HEK293 (cell line): ENCODE data around the gene TET3.

Experiments
- CTCF ChIA-PET: fragments of 350-600 bp; formaldehyde crosslinking; extraction: SDS; loops from one replicate; lab custom pipeline; 2021; ENCODE audit warnings: antibody characterized with exemption; lab: Yijun Ruan, JAX
- POLR2A ChIA-PET: fragments of 300-600 bp; formaldehyde crosslinking; extraction: SDS; loops from one replicate; lab custom pipeline; 2020; ENCODE audit warnings: antibody characterized with exemption, inconsistent platforms; lab: Yijun Ruan, JAX
- H3K27ac ChIP-seq: fragments of 200-500 bp; sonication (Bioruptor generic); 2 replicates; pipeline ENCODE4 v1.5.1; 2014; ENCODE audit warnings: low read depth, low read length, control low read depth, inconsistent platforms; ENCODE audit errors: extremely low read depth
- H3K36me3 ChIP-seq, 2 experiments: fragments of 200-500 bp in 1 of 2; sonication (Bioruptor generic) in 1 of 2; 1 replicate in 1 of 2; 2 replicates in 1 of 2; pipeline ENCODE4 v1.5.1; 2014 to 2017; ENCODE audit warnings: inconsistent platforms in 2 of 2, low read length in 2 of 2; ENCODE audit not compliant: control insufficient read depth in 2 of 2, insufficient read depth in 1 of 2
- H3K4me1 ChIP-seq: fragments of 200-500 bp; sonication (Bioruptor generic); 2 replicates; pipeline ENCODE4 v1.5.1; 2014; ENCODE audit warnings: mild to moderate bottlenecking, low read length, inconsistent platforms; ENCODE audit not compliant: control insufficient read depth, insufficient read depth
- H3K4me3 ChIP-seq: 2 replicates; pipeline ENCODE4 v1.5.1; 2011; ENCODE audit warnings: low read depth, mild to moderate bottlenecking, control low read depth, low read length, moderate library complexity
- H3K9me3 ChIP-seq: fragments of 200-500 bp; sonication (Bioruptor generic); 2 replicates; pipeline ENCODE4 v1.5.1; 2014; ENCODE audit warnings: low read depth, low read length, inconsistent platforms; ENCODE audit not compliant: control insufficient read depth, insufficient read depth
- ATF2 ChIP-seq: fragments of 450-650 bp; formaldehyde crosslinking; IDR thresholded peaks from 2 replicates; pipeline ENCODE4 v1.5.1; 2016; ENCODE audit warnings: missing biosample characterization, missing genetic modification characterization, low read depth
- EGR2 ChIP-seq: fragments of 450-650 bp; formaldehyde crosslinking; IDR thresholded peaks from 2 replicates; pipeline ENCODE4 v1.5.1; 2016; ENCODE audit warnings: low read depth, missing biosample characterization, missing genetic modification characterization
- KLF7 ChIP-seq: fragments of 450-650 bp; formaldehyde crosslinking; IDR thresholded peaks from 2 replicates; pipeline ENCODE4 v1.5.1; 2016; ENCODE audit warnings: missing biosample characterization, missing genetic modification characterization, borderline replicate concordance
- OSR2 ChIP-seq: fragments of 450-650 bp; formaldehyde crosslinking; IDR thresholded peaks from 2 replicates; pipeline ENCODE4 v1.5.1; 2016; ENCODE audit warnings: missing biosample characterization, missing genetic modification characterization
- SCRT1 ChIP-seq: fragments of 450-650 bp; formaldehyde crosslinking; IDR thresholded peaks from 2 replicates; pipeline ENCODE4 v1.5.1; 2016; ENCODE audit warnings: missing biosample characterization, missing genetic modification characterization, borderline replicate concordance
- ZBTB7A ChIP-seq: fragments of 450-650 bp; formaldehyde crosslinking; IDR thresholded peaks from 2 replicates; pipeline ENCODE4 v1.5.1; 2016; ENCODE audit warnings: low read depth, missing biosample characterization, missing genetic modification characterization
- ZFHX2 ChIP-seq: fragments of 450-650 bp; formaldehyde crosslinking; conservative IDR thresholded peaks from 2 replicates; pipeline ENCODE4 v1.5.1; 2016; ENCODE audit warnings: missing biosample characterization, missing genetic modification characterization
- ZNF169 ChIP-seq: fragments of 450-650 bp; formaldehyde crosslinking; IDR thresholded peaks from 2 replicates; pipeline ENCODE4 v1.5.1; 2016; ENCODE audit warnings: missing biosample characterization, missing genetic modification characterization
- ZNF350 ChIP-seq: fragments of 450-650 bp; formaldehyde crosslinking; IDR thresholded peaks from 2 replicates; pipeline ENCODE4 v1.5.0; 2017; ENCODE audit warnings: missing biosample characterization, mild to moderate bottlenecking, missing genetic modification characterization
- ZNF561 ChIP-seq: fragments of 450-650 bp; IDR thresholded peaks from 2 replicates; pipeline ENCODE4 v1.5.1; 2018; ENCODE audit warnings: missing biosample characterization, missing genetic modification characterization, borderline replicate concordance
- ZNF623 ChIP-seq: fragments of 450-650 bp; formaldehyde crosslinking; IDR thresholded peaks from 2 replicates; pipeline ENCODE4 v1.5.1; 2016; ENCODE audit warnings: missing biosample characterization, missing genetic modification characterization
- ZNF664 ChIP-seq: fragments of 450-650 bp; formaldehyde crosslinking; IDR thresholded peaks from 2 replicates; pipeline ENCODE4 v1.5.1; 2016; ENCODE audit warnings: missing biosample characterization, missing genetic modification characterization
- ZNF701 ChIP-seq: fragments of 450-650 bp; formaldehyde crosslinking; IDR thresholded peaks from 2 replicates; pipeline ENCODE4 v1.5.1; 2016; ENCODE audit warnings: missing biosample characterization, missing genetic modification characterization
- ZNF768 ChIP-seq: fragments of 450-650 bp; formaldehyde crosslinking; IDR thresholded peaks from 2 replicates; pipeline ENCODE4 v1.5.1; 2018; ENCODE audit warnings: missing biosample characterization, mild to moderate bottlenecking, missing genetic modification characterization
- ZNF792 ChIP-seq: fragments of 450-650 bp; formaldehyde crosslinking; IDR thresholded peaks from 2 replicates; pipeline ENCODE4 v1.5.1; 2016; ENCODE audit warnings: missing biosample characterization, missing genetic modification characterization
- ZSCAN5A ChIP-seq: fragments of 450-650 bp; formaldehyde crosslinking; IDR thresholded peaks from 2 replicates; pipeline ENCODE4 v1.5.1; 2016; ENCODE audit warnings: missing biosample characterization, missing genetic modification characterization
- TF ChIP-seq, protein P1 (sequence below): fragments of 450-650 bp; formaldehyde crosslinking; IDR thresholded peaks from 2 replicates; pipeline ENCODE4 v1.5.1; 2017; ENCODE audit warnings: missing biosample characterization, missing genetic modification characterization
- TF ChIP-seq, protein P2 (sequence below): fragments of 450-650 bp; formaldehyde crosslinking; IDR thresholded peaks from 2 replicates; pipeline ENCODE4 v1.5.1; 2016; ENCODE audit warnings: missing biosample characterization, missing genetic modification characterization
- TF ChIP-seq, protein P3 (sequence below): fragments of 450-650 bp; formaldehyde crosslinking; IDR thresholded peaks from 2 replicates; pipeline ENCODE4 v1.5.1; 2016; ENCODE audit warnings: missing biosample characterization, missing genetic modification characterization

TET3 gene

DNA sequence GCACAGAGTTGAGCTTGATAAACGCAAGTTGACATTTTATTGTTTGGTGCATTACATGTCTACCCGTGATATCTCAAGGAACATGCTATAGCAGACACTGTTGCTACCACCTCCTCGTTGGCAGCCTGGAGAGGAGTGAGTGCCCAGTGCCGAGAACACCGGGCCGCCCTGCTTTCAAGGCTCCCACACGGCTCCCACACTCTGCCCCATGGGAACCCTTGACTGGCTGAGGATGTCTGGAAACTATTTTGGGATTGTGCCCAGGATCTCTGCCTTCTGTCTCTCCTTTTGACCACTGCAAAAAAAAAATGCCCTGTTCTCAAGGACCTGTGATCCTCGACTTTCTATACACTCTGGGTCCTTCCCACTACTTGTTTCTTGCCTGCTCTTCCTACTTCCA is 21.1 kb downstream of the TET3 start:
- ChIA-PET POLR2A (no interaction called here), CTCF (interaction anchor here (0.7 kb wide), 3 partner anchors 11 to 181 kb away, joined by 3 read pairs; no protein-coding TSS in a partner anchor)
- no peak overlapping the region for H3K27ac ChIP-seq
- H3K9me3 ChIP-seq: no peaks in the 10 kb centered on the region
- H3K4me1 ChIP-seq: peaks cover 50% of the 10 kb centered on the region
- no peak overlapping the region for H3K4me3 ChIP-seq
- H3K36me3 ChIP-seq: peaks cover 0 to 8% of the 10 kb centered on the region in 2 experiments; a peak in 1 of 3 replicates
- TF ChIP-seq ZNF169 (tag by site-specific recombination): no peak
- peak; percentile 25; the same call in 1 of the 2 replicates for TF ChIP-seq EGR2 (tag by site-specific recombination)
- peak; percentile 25; the same call in 1 of the 2 replicates for TF ChIP-seq ZFHX2 (tag by site-specific recombination)

- Histone ChIP-seq H3K9me3 (no peaks in the 10 kb centered on the region), H3K4me3 (no peak overlapping the region), H3K27ac (no peak overlapping the region), H3K36me3 (peaks cover 0 to 8% of the 10 kb centered on the region in 2 experiments; a peak in 1 of 3 replicates), H3K4me1 (peaks cover 46% of the 10 kb centered on the region)
- CTCF ChIA-PET: interaction anchor here (0.7 kb wide), 2 partner anchors 11 to 182 kb away, joined by 3 read pairs; no protein-coding TSS in a partner anchor
- TF ChIP-seq, protein P1, sequence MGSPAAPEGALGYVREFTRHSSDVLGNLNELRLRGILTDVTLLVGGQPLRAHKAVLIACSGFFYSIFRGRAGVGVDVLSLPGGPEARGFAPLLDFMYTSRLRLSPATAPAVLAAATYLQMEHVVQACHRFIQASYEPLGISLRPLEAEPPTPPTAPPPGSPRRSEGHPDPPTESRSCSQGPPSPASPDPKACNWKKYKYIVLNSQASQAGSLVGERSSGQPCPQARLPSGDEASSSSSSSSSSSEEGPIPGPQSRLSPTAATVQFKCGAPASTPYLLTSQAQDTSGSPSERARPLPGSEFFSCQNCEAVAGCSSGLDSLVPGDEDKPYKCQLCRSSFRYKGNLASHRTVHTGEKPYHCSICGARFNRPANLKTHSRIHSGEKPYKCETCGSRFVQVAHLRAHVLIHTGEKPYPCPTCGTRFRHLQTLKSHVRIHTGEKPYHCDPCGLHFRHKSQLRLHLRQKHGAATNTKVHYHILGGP: no peak
- TF ChIP-seq, protein P2, sequence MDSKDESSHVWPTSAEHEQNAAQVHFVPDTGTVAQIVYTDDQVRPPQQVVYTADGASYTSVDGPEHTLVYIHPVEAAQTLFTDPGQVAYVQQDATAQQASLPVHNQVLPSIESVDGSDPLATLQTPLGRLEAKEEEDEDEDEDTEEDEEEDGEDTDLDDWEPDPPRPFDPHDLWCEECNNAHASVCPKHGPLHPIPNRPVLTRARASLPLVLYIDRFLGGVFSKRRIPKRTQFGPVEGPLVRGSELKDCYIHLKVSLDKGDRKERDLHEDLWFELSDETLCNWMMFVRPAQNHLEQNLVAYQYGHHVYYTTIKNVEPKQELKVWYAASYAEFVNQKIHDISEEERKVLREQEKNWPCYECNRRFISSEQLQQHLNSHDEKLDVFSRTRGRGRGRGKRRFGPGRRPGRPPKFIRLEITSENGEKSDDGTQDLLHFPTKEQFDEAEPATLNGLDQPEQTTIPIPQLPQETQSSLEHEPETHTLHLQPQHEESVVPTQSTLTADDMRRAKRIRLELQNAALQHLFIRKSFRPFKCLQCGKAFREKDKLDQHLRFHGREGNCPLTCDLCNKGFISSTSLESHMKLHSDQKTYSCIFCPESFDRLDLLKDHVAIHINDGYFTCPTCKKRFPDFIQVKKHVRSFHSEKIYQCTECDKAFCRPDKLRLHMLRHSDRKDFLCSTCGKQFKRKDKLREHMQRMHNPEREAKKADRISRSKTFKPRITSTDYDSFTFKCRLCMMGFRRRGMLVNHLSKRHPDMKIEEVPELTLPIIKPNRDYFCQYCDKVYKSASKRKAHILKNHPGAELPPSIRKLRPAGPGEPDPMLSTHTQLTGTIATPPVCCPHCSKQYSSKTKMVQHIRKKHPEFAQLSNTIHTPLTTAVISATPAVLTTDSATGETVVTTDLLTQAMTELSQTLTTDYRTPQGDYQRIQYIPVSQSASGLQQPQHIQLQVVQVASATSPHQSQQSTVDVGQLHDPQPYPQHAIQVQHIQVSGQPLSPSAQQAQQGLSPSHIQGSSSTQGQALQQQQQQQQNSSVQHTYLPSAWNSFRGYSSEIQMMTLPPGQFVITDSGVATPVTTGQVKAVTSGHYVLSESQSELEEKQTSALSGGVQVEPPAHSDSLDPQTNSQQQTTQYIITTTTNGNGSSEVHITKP: peak; percentile 61
- TF ChIP-seq SCRT1 (no peak), ATF2 (tag by site-specific recombination) (no peak)
- POLR2A ChIA-PET: no interaction called here
Observed at GRCh38 chr2:74006459-74006858, 21.7 kb downstream of the TET3 start.

- ChIA-PET POLR2A (no interaction called here), CTCF (no interaction called here)
- Histone ChIP-seq H3K27ac (no peak overlapping the region), H3K36me3 (peaks cover 0 to 8% of the 10 kb centered on the region in 2 experiments; a peak in 1 of 3 replicates), H3K4me3 (no peak overlapping the region), H3K4me1 (peaks cover 43% of the 10 kb centered on the region), H3K9me3 (no peaks in the 10 kb centered on the region)
- no peak for TF ChIP-seq ZNF768 (tag by site-specific recombination)
- no peak for TF ChIP-seq ZNF792 (tag by site-specific recombination)
Observed at GRCh38 chr2:74007121-74007520, 22.4 kb downstream of the TET3 start.

- peaks cover 43% of the 10 kb centered on the region for H3K4me1 ChIP-seq
- CTCF ChIA-PET: no interaction called here
- POLR2A ChIA-PET: no interaction called here
- TF ChIP-seq ZSCAN5A (tag by site-specific recombination): no peak
- TF ChIP-seq ZNF350 (tag by site-specific recombination): no peak
- TF ChIP-seq ZNF701: no peak
- no peak for TF ChIP-seq ZNF561 (tag by site-specific recombination)
- TF ChIP-seq, protein P3, sequence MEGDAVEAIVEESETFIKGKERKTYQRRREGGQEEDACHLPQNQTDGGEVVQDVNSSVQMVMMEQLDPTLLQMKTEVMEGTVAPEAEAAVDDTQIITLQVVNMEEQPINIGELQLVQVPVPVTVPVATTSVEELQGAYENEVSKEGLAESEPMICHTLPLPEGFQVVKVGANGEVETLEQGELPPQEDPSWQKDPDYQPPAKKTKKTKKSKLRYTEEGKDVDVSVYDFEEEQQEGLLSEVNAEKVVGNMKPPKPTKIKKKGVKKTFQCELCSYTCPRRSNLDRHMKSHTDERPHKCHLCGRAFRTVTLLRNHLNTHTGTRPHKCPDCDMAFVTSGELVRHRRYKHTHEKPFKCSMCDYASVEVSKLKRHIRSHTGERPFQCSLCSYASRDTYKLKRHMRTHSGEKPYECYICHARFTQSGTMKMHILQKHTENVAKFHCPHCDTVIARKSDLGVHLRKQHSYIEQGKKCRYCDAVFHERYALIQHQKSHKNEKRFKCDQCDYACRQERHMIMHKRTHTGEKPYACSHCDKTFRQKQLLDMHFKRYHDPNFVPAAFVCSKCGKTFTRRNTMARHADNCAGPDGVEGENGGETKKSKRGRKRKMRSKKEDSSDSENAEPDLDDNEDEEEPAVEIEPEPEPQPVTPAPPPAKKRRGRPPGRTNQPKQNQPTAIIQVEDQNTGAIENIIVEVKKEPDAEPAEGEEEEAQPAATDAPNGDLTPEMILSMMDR (tag by site-specific recombination): no peak
- no peak for TF ChIP-seq ZNF664
- no peak for TF ChIP-seq KLF7
- no peak for TF ChIP-seq ZBTB7A
- TF ChIP-seq ZNF623 (tag by site-specific recombination): no peak
- TF ChIP-seq ZFHX2 (tag by site-specific recombination): no peak
- TF ChIP-seq OSR2 (tag by site-specific recombination): no peak
Observed at GRCh38 chr2:74007711-74008110, 23.0 kb downstream of the TET3 start.

More at GRCh38 chr2:74007711-74008110, 23.0 kb downstream of the TET3 start:
- Histone ChIP-seq H3K27ac (no peak overlapping the region), H3K36me3 (peaks cover 0 to 8% of the 10 kb centered on the region in 2 experiments; a peak in 1 of 3 replicates), H3K4me3 (no peak overlapping the region), H3K9me3 (no peaks in the 10 kb centered on the region)
